H54 (cell line): ENCODE data around the gene GGTA1.

Experiments
- DNase-seq: peaks from one replicate; pipeline ENCODE4 v3.0.0; 2011; ENCODE audit warnings: low spot score, mixed read lengths; ENCODE audit not compliant: insufficient read length
- FAIRE-seq: peaks from 3 replicates; lab custom pipeline; 2011; peaks lifted over from hg19 to GRCh38; lab: Jason Lieb, UNC
- POLR2A ChIP-seq: IDR thresholded peaks from 2 replicates; pipeline ENCODE4 v1.6.1; 2011; ENCODE audit warnings: low read depth, mild to moderate bottlenecking, low read length

Gene GGTA1

GRCh38 chr9:121434969-121435368, 64.7 kb downstream of the GGTA1 start:
- TF ChIP-seq POLR2A = no peak
- FAIRE-seq (no peak), DNase-seq (no peak)

GRCh38 chr9:121427899-121428298, 71.7 kb downstream of the GGTA1 start:
- DNase-seq = no peak
- TF ChIP-seq POLR2A = no peak
- FAIRE-seq = peak; percentile 79

- DNase-seq (no peak), FAIRE-seq (peak; percentile 57)
- TF ChIP-seq POLR2A = no peak
Measured at GRCh38 chr9:121424024-121424432, 75.6 kb downstream of the GGTA1 start.

GRCh38 chr9:121411993-121412392, 87.7 kb downstream of the GGTA1 start:
- DNase-seq (no peak), FAIRE-seq (no peak)
- TF ChIP-seq POLR2A = no peak

GRCh38 chr9:121405899-121406298, 93.7 kb downstream of the GGTA1 start:
- no peak for DNase-seq
- peak; percentile 67 for FAIRE-seq
- no peak for TF ChIP-seq POLR2A
